Activated gamma-delta T cell (primary cell): ENCODE data around the gene ZDHHC7.
"Not testable (repeated sequence)": the region's sequence is repeated elsewhere in the genome, so short reads cannot be mapped to it uniquely, and the experiment has no call there.

Experiments
- DNase-seq: peaks from one replicate; lab custom pipeline; 2025; lab: John Stamatoyannopoulos, UW

ZDHHC7 gene

DNA sequence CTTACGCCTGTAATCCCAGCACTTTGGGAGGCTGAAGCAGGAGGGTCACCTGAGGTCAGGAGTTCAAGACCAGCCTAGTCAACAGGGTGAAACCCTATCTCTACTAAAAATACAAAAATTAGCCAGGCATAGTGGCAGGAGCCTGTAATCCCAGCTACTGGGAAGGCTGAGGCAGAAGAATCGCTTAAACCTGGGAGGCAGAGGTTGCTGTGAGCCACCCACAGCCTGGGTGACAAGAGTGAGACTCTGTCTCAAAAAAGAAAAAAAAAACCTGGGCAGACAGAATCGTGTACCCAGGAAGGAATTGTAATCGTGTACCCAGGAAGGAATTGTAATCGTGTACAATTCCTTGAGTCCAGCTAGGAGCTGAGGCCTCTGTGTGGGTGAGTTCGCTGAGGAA, 72.7 kb downstream of the ZDHHC7 start:
- not testable (repeated sequence) for DNase-seq

DNA sequence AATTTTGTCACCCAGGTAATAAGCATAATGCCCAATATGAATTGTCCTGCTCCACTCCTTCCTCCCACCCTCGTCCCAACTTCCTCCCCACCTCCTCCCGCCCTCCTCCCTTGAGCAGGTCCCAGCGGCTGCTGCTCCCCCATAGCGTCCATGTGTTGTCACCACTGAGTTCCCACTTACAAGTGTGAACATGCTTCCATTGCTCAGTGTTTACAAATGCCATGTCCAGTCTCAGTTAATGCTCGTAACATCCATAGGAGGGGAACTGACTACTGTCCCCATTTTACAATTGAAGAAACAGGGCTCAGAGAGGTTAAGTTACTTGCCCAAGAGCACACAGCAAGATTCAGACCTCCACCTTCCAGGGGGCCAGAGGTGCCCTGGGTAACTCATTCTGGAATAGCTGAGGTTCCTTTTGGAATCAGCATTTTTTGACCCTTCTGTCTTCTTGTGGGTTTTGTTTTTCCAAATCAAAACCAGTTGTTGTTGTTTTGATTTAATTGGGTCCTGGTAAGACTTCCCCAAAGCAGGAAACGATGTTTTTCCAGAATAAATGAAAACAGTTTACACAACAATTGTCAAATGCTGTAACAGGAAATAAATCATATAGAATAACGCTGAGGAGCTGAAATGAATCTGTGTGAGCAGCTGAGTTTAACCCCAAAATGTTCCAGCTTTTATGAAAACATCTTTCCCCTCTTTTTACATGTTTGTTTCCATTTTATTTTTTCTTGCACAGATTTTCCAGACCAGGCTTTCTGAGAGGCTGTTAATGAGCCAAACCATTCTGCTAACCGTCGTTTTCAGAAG, 73.9 kb downstream of the ZDHHC7 start:
- no peak for DNase-seq

DNA sequence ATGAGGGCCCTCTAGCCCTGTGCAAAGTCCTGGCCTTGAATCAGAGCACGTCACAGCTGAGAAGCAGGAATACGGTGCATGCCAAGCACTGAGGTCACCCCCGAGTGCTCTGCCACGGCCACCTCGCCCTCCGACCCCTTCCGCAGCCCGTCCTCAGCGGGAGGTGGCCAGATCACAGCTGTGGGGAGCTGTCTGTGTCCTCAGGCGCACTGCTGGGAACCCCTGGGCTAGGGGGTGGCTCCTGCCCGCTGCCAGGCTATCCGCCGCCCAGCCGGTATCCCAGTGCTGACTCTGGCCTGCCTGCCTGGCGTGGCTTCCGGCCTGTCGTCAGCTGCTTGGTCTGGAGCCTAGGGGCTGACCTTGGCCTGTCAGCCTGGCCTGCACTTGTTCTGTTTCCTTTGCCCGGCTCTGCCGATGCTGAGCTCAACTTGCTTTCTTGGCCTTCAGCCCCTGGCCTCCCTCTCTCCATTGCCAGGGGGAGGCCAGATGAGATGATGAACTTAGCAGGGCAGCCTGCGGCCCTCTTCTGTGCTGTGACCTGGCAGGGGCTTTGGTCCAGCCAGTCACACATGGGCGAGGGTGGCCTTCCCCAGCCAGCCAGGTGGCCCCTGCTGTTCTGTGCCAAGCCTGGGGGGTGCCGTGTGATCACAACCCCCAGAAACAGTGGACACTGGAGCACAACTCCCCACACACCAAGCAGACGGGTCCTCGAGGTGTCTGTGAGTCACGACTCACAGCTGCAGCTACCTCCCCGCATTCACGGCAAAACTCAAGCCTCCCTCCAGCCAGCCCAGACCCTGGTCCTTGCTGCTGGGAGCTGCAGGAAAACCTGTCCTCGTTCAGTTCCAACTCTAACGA, 77.3 kb downstream of the ZDHHC7 start:
- DNase-seq, result no peak

DNA sequence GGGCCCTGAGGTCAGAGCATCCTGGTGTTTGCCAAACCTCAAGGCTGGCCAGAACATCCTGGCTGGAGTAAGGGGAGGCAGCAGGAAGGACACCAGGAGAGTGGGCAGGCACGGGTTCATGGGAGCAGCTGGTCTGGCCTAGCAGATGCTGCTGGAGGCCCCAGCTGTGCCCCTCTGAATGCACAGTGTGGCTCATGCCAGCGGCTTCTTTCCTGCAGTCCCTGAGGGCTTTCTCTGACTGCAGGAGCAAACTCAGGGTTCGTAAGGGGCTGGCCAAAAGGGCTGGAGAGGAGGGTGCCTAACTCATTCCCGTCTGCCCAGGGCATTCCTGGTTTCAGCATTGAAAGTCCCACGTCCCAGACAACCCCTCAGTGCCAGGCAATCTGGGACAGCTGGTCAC, 78.7 kb downstream of the ZDHHC7 start:
- DNase-seq, result no peak

- no peak for DNase-seq
These were observed 79.8 kb downstream of the ZDHHC7 start for GRCh38 chr16:84931506-84931905.

- DNase-seq, result no peak
These were observed 80.2 kb downstream of the ZDHHC7 start for GRCh38 chr16:84931107-84931494.

GRCh38 chr16:84930298-84931106, 80.8 kb downstream of the ZDHHC7 start:
- DNase-seq, result no peak

GRCh38 chr16:84929421-84930297, 81.7 kb downstream of the ZDHHC7 start:
- DNase-seq, result no peak

- no peak for DNase-seq
These were observed 82.5 kb downstream of the ZDHHC7 start for GRCh38 chr16:84928679-84929420.

DNA sequence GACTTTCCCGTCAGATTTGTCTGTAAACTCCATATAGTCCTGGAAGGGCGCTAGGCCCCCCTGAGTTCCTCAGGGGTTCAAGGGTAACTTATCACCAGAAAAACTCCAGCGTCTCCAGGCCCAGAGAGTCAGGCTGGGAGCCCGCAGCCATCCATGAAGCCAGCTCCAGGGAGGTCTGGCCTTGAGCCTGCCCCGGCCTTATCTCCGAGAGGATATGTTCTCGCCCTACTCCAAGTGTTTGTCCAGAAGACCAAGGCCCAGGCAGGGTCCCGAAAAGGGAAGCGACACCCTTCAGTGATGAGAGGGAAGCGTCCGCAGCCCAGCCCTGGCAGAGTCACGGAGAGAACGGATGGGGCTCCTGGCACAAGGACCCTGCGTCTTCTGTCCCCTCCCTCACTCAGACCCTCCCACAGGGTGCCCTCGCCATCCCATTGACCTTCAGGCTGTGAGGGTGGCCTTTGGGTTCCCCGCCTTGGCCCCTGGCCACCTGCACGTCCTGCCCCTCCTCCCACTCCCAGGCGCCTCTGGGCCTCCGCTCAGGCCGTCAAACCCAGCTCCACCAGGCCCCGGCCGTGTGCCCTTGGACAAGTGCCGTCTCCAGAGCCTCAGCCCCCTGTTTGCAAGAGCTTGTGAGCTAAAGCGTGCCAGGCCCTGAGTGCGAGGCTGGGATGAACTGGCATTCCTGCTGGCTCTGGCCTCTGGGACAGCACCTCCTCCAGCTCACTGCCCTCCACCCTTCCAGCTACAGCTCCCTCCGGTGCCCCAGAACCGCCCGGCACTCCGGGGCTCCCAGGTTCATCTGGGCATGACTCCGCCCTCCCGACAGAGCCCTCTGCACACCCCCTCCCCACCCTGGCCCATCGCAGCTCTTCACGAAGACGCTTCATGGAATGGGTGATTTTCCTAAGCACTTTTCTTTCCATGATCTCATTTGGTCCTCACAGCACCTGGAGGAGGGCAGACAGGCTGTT, 83.4 kb downstream of the ZDHHC7 start:
- no peak for DNase-seq

- no peak for DNase-seq
These were observed 84.9 kb downstream of the ZDHHC7 start for GRCh38 chr16:84926462-84926861.

GRCh38 chr16:84925773-84926372, 85.5 kb downstream of the ZDHHC7 start:
- DNase-seq, result no peak

GRCh38 chr16:84925092-84925772, 86.1 kb downstream of the ZDHHC7 start:
- DNase-seq, result no peak

DNA sequence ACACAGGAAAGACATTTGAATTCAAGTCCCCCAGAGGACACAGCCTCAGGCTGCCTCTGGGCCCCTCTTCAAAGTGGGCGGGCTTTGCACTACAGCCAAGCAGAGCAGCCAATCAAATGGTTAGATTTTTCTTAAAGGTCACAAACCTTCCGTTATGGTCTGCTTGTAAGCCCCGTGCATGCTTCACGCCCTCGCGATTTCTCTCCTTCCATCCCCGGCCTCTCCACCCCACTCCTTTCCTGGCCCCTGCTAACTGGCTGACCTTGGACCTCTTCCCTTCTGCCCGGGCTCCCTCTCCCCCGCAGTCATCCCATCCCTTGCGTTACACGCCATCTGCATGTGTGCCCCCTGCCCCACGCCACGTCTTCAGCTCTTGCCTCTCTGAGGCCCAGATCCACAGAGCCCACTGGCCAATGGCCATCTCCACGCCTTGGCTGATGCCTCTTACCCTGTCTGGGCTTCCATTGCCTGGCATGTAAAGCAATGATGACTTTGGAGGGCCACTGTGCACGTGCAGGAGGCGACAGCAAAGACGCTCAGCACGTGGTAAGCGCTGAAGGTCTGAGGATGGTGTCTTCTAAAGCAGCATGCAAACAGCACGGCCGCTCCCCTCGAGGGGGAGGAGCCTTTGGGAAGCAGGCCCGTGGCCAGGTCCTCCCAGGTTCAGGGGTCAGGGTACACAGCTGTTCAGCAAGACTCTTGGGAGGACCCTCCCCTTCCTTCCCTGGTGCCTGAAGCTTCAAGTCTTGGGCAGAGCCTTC, 86.8 kb downstream of the ZDHHC7 start:
- DNase-seq, result no peak
